ENCODE results near the gene KCNN3.

Gene KCNN3

GRCh38 chr1:154784416-154784815 is 85.7 kb downstream of the KCNN3 start:
- DNase-seq = no peak
- Mint-ChIP-seq H3K36me3 (ENCODE audit: low read depth) (no peaks in the 10 kb centered on the region), H3K4me3 (no peak overlapping the region), H3K27me3 (ENCODE audit: low read depth, poor library complexity) (no peaks in the 10 kb centered on the region), H3K9me3 (no peaks in the 10 kb centered on the region), H3K4me1 (peaks cover 39% of the 10 kb centered on the region), H3K27ac (no peak overlapping the region)
- no peak for TF ChIP-seq CTCF (IDR thresholded peaks at IDR 0.05)

GRCh38 chr1:154783976-154784375 is 86.1 kb downstream of the KCNN3 start:
- peaks cover 34% of the 10 kb centered on the region for H3K4me1 Mint-ChIP-seq
- DNase-seq = no peak
- peaks cover under 1% of the 10 kb centered on the region for H3K9me3 Mint-ChIP-seq
- no peaks in the 10 kb centered on the region for H3K36me3 Mint-ChIP-seq (ENCODE audit: low read depth)
- no peaks in the 10 kb centered on the region for H3K27me3 Mint-ChIP-seq (ENCODE audit: low read depth, poor library complexity)
- H3K4me3 Mint-ChIP-seq = no peak overlapping the region
- no peak overlapping the region for H3K27ac Mint-ChIP-seq
- no peak for TF ChIP-seq CTCF (IDR thresholded peaks at IDR 0.05)

GRCh38 chr1:154780541-154780940 is 89.5 kb downstream of the KCNN3 start:
- no peak overlapping the region for H3K4me3 Mint-ChIP-seq
- TF ChIP-seq CTCF (IDR thresholded peaks at IDR 0.05) = no peak
- no peaks in the 10 kb centered on the region for H3K36me3 Mint-ChIP-seq (ENCODE audit: low read depth)
- DNase-seq = no peak
- H3K9me3 Mint-ChIP-seq = peaks cover 4% of the 10 kb centered on the region
- peaks cover 32% of the 10 kb centered on the region for H3K4me1 Mint-ChIP-seq
- no peak overlapping the region for H3K27ac Mint-ChIP-seq
- peaks cover 3% of the 10 kb centered on the region for H3K27me3 Mint-ChIP-seq (ENCODE audit: low read depth, poor library complexity)

GRCh38 chr1:154779551-154780189 is 90.4 kb downstream of the KCNN3 start:
- H3K27me3 Mint-ChIP-seq (ENCODE audit: low read depth, poor library complexity) = peaks cover 3% of the 10 kb centered on the region
- H3K4me3 Mint-ChIP-seq = no peak overlapping the region
- H3K4me1 Mint-ChIP-seq = peaks cover 29% of the 10 kb centered on the region
- no peak for TF ChIP-seq CTCF (IDR thresholded peaks at IDR 0.05)
- no peak for DNase-seq
- H3K36me3 Mint-ChIP-seq (ENCODE audit: low read depth) = no peaks in the 10 kb centered on the region
- H3K9me3 Mint-ChIP-seq = peaks cover 4% of the 10 kb centered on the region
- no peak overlapping the region for H3K27ac Mint-ChIP-seq

- Mint-ChIP-seq H3K36me3 (ENCODE audit: low read depth) (no peaks in the 10 kb centered on the region), H3K27ac (no peak overlapping the region), H3K27me3 (ENCODE audit: low read depth, poor library complexity) (peaks cover 3% of the 10 kb centered on the region), H3K4me3 (no peak overlapping the region), H3K9me3 (peaks cover 4% of the 10 kb centered on the region), H3K4me1 (peaks cover 30% of the 10 kb centered on the region)
- DNase-seq = no peak
- no peak for TF ChIP-seq CTCF (IDR thresholded peaks at IDR 0.05)
Observed at GRCh38 chr1:154778944-154779343, 91.1 kb downstream of the KCNN3 start.

- no peak for DNase-seq
- Mint-ChIP-seq H3K27me3 (ENCODE audit: low read depth, poor library complexity) (peaks cover 4% of the 10 kb centered on the region), H3K27ac (no peak overlapping the region), H3K9me3 (peaks cover 4% of the 10 kb centered on the region), H3K4me3 (no peak overlapping the region), H3K4me1 (peaks cover 33% of the 10 kb centered on the region), H3K36me3 (ENCODE audit: low read depth) (no peaks in the 10 kb centered on the region)
- no peak for TF ChIP-seq CTCF (IDR thresholded peaks at IDR 0.05)
Observed at GRCh38 chr1:154778275-154778674, 91.8 kb downstream of the KCNN3 start.
